GM12891 (cell line): Measurements from ENCODE around the gene ADGRF1.

Experiments used
- DNase-seq: peaks from one replicate; pipeline ENCODE4 v3.0.0; 2011; ENCODE audit warnings: low spot score; ENCODE audit not compliant: insufficient read length
- FAIRE-seq: peaks from 2 replicates; lab custom pipeline; 2011; peaks lifted over from hg19 to GRCh38; lab: Jason Lieb, UNC
- PAX5 ChIP-seq: IDR thresholded peaks from 2 replicates; pipeline ENCODE4 v1.6.1; 2011; ENCODE audit warnings: low read length, moderate library complexity, mild to moderate bottlenecking; ENCODE audit not compliant: insufficient read depth, severe bottlenecking
- POLR2A ChIP-seq: IDR thresholded peaks from 2 replicates; pipeline ENCODE4 v1.6.1; 2011; ENCODE audit warnings: low read depth, low read length, control low read depth
- POLR2AphosphoS5 ChIP-seq: IDR thresholded peaks from 2 replicates; pipeline ENCODE4 v1.6.1; 2011; ENCODE audit warnings: low read depth, low read length, control low read depth
- POU2F2 ChIP-seq: IDR thresholded peaks from 2 replicates; pipeline ENCODE4 v1.6.1; 2011; ENCODE audit warnings: low read depth, mild to moderate bottlenecking, control low read depth, low read length, moderate library complexity
- SPI1 ChIP-seq: IDR thresholded peaks from 2 replicates; pipeline ENCODE4 v1.6.1; 2011; ENCODE audit warnings: low read depth, low read length, control low read depth
- TAF1 ChIP-seq: IDR thresholded peaks from 2 replicates; pipeline ENCODE4 v1.6.1; 2011; ENCODE audit warnings: low read depth, low read length, control low read depth

The ADGRF1 gene

DNA sequence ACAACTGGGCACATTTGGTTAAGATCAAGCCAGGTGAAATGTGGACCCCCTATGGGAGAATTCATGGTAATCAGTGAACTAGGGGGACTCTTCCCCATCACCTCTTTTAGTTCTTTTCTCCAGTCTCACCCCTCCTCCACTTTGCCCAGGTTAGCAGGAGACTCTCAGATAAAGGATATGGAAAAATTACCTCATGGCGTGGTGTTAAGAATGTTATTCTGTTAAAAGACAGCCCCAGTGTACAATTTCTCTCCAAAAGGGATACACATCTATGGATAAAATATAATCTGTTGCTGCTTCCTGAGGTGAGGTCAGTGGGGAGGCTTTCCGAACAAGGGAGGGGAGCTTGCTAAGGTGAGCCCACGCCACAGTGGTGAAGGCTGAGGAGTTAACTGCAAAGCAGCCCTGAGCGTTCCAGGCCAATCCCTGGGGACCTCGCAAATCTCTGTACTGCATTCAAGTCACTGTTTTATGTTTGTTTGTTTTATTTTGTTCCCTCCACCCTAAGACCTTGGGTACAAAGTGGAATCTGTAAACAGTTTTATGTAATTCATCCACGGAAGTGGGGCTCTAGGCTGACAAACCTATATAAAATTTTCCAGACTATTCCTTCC is 52.0 kb downstream of the ADGRF1 start:
- TF ChIP-seq POU2F2 (no peak), PAX5 (no peak), TAF1 (no peak)
- FAIRE-seq (no peak), DNase-seq (no peak)

DNA sequence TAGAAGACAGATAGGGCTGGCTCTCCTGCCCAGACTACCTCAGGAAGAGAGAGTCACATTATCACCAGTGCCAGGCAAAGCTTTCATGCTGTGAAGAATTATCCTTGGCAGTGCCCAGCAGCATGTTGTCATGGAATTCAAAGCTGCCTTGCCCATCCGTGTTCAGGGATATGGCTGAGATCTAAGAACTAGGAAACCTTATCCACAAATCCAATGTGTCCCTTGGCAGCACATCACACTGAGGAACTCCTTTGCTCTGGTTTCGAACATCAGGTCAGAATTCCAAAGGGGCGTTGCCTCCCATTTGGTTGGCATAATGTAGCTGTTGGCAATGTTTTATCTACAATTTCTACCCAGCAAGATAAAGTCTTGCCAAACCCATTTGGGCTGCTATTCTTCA is 52.7 kb downstream of the ADGRF1 start:
- no peak for FAIRE-seq
- TF ChIP-seq POU2F2, result no peak
- no peak for TF ChIP-seq TAF1
- no peak for TF ChIP-seq POLR2A
- TF ChIP-seq POLR2AphosphoS5, result no peak
- TF ChIP-seq PAX5, result no peak
- no peak for TF ChIP-seq SPI1

DNA sequence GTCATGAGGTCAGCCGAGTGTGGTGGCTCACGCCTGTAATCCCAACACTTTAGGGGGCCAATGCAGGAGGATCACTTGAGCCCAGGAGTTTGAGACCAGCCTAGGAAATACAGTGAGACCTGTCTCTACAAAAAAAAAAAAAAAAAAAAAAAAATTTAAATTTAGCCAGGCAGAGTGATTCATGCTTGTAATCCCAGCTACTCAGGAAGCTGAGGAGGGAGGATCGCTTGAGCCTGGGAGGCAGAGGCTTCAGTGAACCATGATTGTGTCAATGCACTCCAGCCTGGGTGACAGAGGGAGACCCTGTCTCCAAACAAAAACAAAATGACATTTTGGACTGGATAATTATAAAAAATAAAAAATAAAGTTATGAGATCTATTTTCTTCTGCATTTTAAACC is 56.2 kb downstream of the ADGRF1 start:
- DNase-seq, result no peak
- TF ChIP-seq PAX5 (no peak), TAF1 (no peak), SPI1 (no peak), POU2F2 (no peak), POLR2A (no peak), POLR2AphosphoS5 (no peak)
- no peak for FAIRE-seq

More for the DNA sequence above, 52.7 kb downstream of the ADGRF1 start:
- DNase-seq, result no peak

DNA sequence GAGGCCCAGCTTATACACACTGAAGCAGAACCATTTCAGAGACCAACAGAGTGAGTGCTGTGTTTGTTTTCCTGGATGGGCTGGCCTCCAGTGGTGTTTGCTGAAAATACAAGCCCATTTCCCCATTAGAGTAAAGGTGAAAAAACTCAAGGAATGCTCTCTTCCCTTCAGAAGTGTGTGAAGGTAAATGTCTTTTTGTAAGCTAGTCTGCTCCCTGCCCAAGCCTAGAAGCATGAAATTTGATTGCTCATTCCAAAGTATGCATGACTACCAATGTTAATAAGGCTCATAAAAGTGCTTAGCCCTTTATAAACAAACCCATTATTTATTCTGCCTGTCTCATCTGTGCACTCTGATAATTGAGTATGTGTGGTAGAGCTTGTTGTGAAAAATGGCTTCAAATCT is 59.1 kb downstream of the ADGRF1 start:
- DNase-seq (no peak), FAIRE-seq (no peak)
- no peak for TF ChIP-seq PAX5
- no peak for TF ChIP-seq POU2F2
- TF ChIP-seq TAF1, result no peak
- no peak for TF ChIP-seq POLR2AphosphoS5
- no peak for TF ChIP-seq POLR2A
- TF ChIP-seq SPI1, result no peak

DNA sequence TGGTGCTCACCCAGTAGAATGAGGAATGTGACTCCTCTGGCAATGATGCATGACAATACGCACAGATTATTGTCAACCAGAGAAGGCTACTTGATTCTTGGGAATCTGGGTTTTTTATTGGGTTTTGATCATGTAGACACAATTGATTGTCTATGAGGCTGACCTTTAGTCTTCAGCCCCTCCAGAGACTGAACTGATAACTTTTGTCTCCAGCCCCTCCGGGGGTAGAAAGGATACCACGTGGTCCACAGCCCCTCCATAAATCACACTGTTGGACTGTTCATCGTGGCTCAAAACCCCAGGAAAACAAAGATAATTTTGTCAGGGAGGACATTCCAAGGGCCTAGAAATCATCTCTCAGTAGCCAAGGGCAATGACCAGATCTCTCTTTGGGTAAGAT is 62.9 kb downstream of the ADGRF1 start:
- no peak for FAIRE-seq
- no peak for TF ChIP-seq POLR2A
- no peak for DNase-seq

DNA sequence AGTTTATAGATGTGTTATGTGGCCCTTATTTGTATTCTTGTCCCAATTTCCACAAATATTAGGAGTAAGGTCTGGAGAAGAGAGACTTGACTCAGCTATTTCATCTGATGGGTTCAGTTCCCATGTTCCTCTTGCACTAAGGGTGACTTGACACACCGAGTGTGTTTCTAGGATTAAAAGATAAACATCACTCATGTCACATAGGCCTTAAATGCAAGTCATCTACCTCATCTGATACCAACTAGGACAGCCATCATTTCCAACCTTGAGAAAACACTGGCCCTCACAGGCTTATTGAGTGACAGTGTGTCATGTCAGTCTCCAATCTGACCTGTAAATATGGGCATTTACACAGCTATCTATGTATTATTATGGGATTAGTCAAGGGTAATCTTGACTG is 67.3 kb downstream of the ADGRF1 start:
- TF ChIP-seq POU2F2 (no peak), SPI1 (no peak), POLR2A (no peak), TAF1 (no peak), POLR2AphosphoS5 (no peak), PAX5 (no peak)
- no peak for FAIRE-seq
- no peak for DNase-seq

DNA sequence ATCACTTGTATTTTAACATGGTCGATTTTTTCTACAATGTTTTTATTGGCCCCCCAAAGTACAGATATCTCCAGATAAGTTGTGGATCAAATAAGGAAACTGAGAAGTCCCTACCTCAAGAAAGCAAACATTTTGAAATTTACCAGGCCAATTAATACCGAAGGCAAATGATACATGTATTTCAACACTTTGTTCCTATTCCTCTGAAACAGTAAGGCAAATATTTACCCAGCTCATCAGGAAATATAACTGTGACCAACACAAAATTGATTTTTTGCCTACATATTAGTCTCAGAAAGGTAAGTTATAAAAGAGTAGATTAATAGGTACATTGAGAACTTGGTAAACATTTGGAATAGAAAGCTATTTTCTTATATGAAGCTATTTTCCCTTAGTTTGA is 69.1 kb downstream of the ADGRF1 start:
- no peak for TF ChIP-seq POU2F2
- no peak for TF ChIP-seq TAF1
- TF ChIP-seq POLR2AphosphoS5, result no peak
- TF ChIP-seq POLR2A, result no peak
- no peak for TF ChIP-seq PAX5
- TF ChIP-seq SPI1, result no peak
- FAIRE-seq, result no peak
- DNase-seq, result no peak

DNA sequence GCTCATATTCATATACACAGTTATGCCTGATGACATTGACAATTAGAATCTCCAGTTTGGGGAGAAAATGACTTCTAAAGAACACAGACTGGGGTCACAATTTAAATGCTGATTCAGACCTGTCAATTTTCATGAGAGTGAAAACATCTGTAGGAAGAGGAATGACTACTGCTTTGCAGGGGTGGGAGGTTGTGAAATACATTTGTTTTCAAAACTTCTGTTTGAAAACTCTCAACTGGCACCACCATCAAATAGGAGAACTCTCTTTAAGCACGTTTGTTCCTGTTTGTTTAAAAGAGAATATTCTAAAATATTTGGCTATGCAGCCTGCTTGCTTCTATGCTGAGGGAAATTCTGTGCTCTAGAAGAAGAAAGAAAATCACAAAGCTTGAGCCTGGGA is 69.6 kb downstream of the ADGRF1 start:
- FAIRE-seq (no peak), DNase-seq (no peak)
- TF ChIP-seq POLR2AphosphoS5, result no peak
- no peak for TF ChIP-seq SPI1
- no peak for TF ChIP-seq TAF1
- no peak for TF ChIP-seq POLR2A
- no peak for TF ChIP-seq PAX5
- TF ChIP-seq POU2F2, result no peak

DNA sequence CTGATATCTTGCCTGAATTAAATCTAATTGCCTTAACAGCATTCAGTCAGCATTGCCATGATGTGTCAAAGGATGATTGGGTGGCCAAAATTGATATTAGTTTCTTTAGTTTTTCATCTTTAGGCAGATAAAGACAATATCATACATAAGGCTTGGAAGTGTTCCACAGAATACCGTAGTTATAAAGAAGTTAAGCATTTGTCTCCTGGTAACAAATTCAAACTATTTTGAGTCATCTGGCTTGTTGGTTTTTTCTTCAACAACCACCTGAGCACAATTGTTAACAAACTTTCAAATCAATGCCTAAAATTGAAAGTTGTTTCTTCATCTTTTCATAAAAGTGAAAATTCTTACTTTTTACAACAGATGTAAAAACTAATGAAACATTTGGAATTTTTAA is 72.9 kb downstream of the ADGRF1 start:
- no peak for TF ChIP-seq SPI1
- no peak for TF ChIP-seq PAX5
- no peak for TF ChIP-seq POLR2AphosphoS5
- TF ChIP-seq POU2F2, result no peak
- no peak for TF ChIP-seq POLR2A
- no peak for TF ChIP-seq TAF1
- FAIRE-seq (no peak), DNase-seq (no peak)

DNA sequence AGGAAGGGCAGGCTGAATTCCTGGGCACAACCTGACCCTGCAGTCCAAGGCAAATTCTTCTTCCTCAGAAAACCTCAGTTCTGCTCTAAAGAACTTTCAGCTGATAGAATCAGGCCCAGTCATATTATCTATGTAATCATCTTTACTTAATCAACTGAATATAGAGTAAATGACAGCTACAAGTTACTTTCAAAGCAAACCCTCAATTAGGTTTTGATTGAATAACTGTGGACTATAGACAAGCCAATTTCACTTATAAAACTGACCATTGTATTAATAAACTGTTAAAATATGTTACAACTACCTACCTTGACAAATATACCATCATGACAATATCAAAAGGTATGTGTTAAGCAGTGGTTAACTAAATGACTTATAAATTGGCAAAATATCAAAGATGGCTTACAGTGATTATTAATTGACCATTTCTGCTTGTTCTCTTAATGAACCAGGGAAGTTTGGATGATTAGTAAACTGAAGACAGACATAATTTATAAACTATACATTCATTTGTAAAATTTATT is 74.2 kb downstream of the ADGRF1 start:
- DNase-seq (no peak), FAIRE-seq (no peak)
- TF ChIP-seq PAX5 (no peak), POLR2A (no peak), SPI1 (no peak)
